GM23248 (cell line): ENCODE measurements around the gene GSC2. TPM values are rescaled to one million over a fixed set of nuclear protein-coding genes. Genes with fewer than 3 reads are reported as not detected.

Experiments
- DNase-seq: peaks from one replicate; pipeline ENCODE4 v3.0.0-alpha.2; 2015
- H2AFZ ChIP-seq: fragments of 200-600 bp; sonication (generic); 2 replicates; pipeline ENCODE4 v1.6.1; 2016; ENCODE audit warnings: antibody characterized with exemption
- H3F3A ChIP-seq: fragments of 200-600 bp; sonication (generic); 2 replicates; pipeline ENCODE4 v1.6.1; 2016; ENCODE audit warnings: mild to moderate bottlenecking, antibody characterized with exemption, mixed run types; ENCODE audit not compliant: insufficient read depth
- H3K27ac ChIP-seq: fragments of 200-600 bp; sonication (generic); 2 replicates; pipeline ENCODE4 v1.5.1; 2016; ENCODE audit warnings: mild to moderate bottlenecking
- H3K27me3 ChIP-seq: fragments of 200-600 bp; sonication (generic); replicated peaks from 2 replicates; pipeline ENCODE4 v1.6.1; 2016; ENCODE audit warnings: mild to moderate bottlenecking; ENCODE audit not compliant: insufficient read depth
- H3K36me3 ChIP-seq: fragments of 200-600 bp; sonication (generic); 2 replicates; pipeline ENCODE4 v1.6.1; 2016; ENCODE audit warnings: low read depth, mild to moderate bottlenecking
- H3K4me1 ChIP-seq: fragments of 200-600 bp; sonication (generic); 2 replicates; pipeline ENCODE4 v1.6.1; 2016; ENCODE audit warnings: mild to moderate bottlenecking; ENCODE audit not compliant: insufficient read depth
- H3K4me2 ChIP-seq: fragments of 200-600 bp; sonication (generic); one replicate; pipeline ENCODE4 v1.6.1; 2016; ENCODE audit warnings: mild to moderate bottlenecking; ENCODE audit not compliant: unreplicated experiment
- H3K4me3 ChIP-seq: fragments of 200-600 bp; sonication (generic); 2 replicates; pipeline ENCODE4 v1.5.1; 2016; ENCODE audit warnings: mild to moderate bottlenecking
- H3K79me2 ChIP-seq: fragments of 200-600 bp; sonication (generic); 2 replicates; pipeline ENCODE4 v1.6.1; 2016; ENCODE audit warnings: mild to moderate bottlenecking; ENCODE audit not compliant: insufficient read depth
- H3K9ac ChIP-seq: fragments of 200-600 bp; sonication (generic); 2 replicates; pipeline ENCODE4 v1.6.1; 2016; ENCODE audit warnings: mild to moderate bottlenecking
- H3K9me2 ChIP-seq: fragments of 200-600 bp; sonication (generic); 2 replicates; pipeline ENCODE4 v1.6.1; 2016; ENCODE audit warnings: mixed run types, mild to moderate bottlenecking, moderate library complexity; ENCODE audit not compliant: insufficient read depth
- H3K9me3 ChIP-seq: fragments of 200-600 bp; sonication (generic); one replicate; pipeline ENCODE4 v1.6.1; 2017; ENCODE audit warnings: low read depth
- H4K20me1 ChIP-seq: fragments of 200-600 bp; sonication (generic); 2 replicates; pipeline ENCODE4 v1.6.0; 2016; ENCODE audit not compliant: insufficient read depth
- EZH2 ChIP-seq: fragments of 200-600 bp; sonication (generic); IDR thresholded peaks from 2 replicates; pipeline ENCODE4 v1.6.1; 2018; ENCODE audit warnings: antibody characterized with exemption, mild to moderate bottlenecking; ENCODE audit not compliant: insufficient read depth, poor library complexity, severe bottlenecking
- EZH2phosphoT487 ChIP-seq: fragments of 200-600 bp; sonication (generic); IDR thresholded peaks from 2 replicates; pipeline ENCODE4 v1.6.1; 2018; ENCODE audit warnings: antibody characterized with exemption, moderate library complexity, mild to moderate bottlenecking, low read depth; ENCODE audit not compliant: insufficient read depth
- WGBS, 2 experiments: methylation state at CpG; one replicate each; pipeline ENCODE4 v1.1.6; 2015 to 2017; ENCODE audit warnings: low lambda C conversion rate in 2 of 2, low coverage in 1 of 2; ENCODE audit errors: missing lambda C conversion rate in 2 of 2; 5-methylcytosine and 5-hydroxymethylcytosine counted together
- in situ Hi-C: fragments of 300-500 bp; cut with MboI; formaldehyde crosslinking; loops from 2 replicates; pipeline ENCODE4 v1.15.0; 2020
- polyA plus RNA-seq: library from polyadenylated mRNA; unstranded; fragments of >200 nt; fragmentation: Nextera tagmentation; extraction: Ambion mirVana; gene quantifications from 2 replicates; pipeline ENCODE4 v1.2.1, GENCODE V29; 2016
- total RNA-seq: library from RNA; depleted of rRNA; stranded (reverse); fragments of >200 nt; shearing (Covaris generic); gene quantifications from 2 replicates; pipeline ENCODE4 v1.2.3, GENCODE V29; 2014

GSC2 gene
- total and polyA plus RNA-seq, 2 experiments from 2014 or later: not detected

- Histone ChIP-seq H3K4me3 (peak overlapping the region; percentile 66), H4K20me1 (no peaks in the 10 kb centered on the region), H2AFZ (peak overlapping the region; percentile 93), H3F3A (no peaks in the 10 kb centered on the region), H3K27ac (no peak overlapping the region), H3K4me2 (peak overlapping the region; percentile 79), H3K79me2 (peaks cover 26% of the 10 kb centered on the region), H3K36me3 (no peaks in the 10 kb centered on the region), H3K9ac (peak overlapping the region; percentile 68), H3K9me3 (no peaks in the 10 kb centered on the region), H3K4me1 (peaks cover 11% of the 10 kb centered on the region; the same call in 1 of the 2 replicates), H3K27me3 (peaks cover 26% of the 10 kb centered on the region), H3K9me2 (no peaks in the 10 kb centered on the region)
- WGBS, 2 experiments: 8 to 9% methylated on average over 46 to 58 of the region's 58 CpGs
- peak; percentile 41 for DNase-seq
- no peak for TF ChIP-seq EZH2
- TF ChIP-seq EZH2phosphoT487: no peak
- in situ Hi-C loops: no loop called here
Observed at GRCh38 chr22:19169002-19169946, 19.2 kb upstream of the GSC2 start.

- H3K9me2 ChIP-seq: no peaks in the 10 kb centered on the region
- H3K4me3 ChIP-seq: no peak overlapping the region
- no peak overlapping the region for H3K27ac ChIP-seq
- peaks cover 6% of the 10 kb centered on the region; the same call in 1 of the 2 replicates for H3K4me1 ChIP-seq
- H4K20me1 ChIP-seq: no peaks in the 10 kb centered on the region
- H3K9ac ChIP-seq: no peak overlapping the region
- WGBS, 2 experiments: 77 to 80% methylated on average over 17 of the region's 17 CpGs
- no peaks in the 10 kb centered on the region for H3K9me3 ChIP-seq
- in situ Hi-C loops: no loop called here
- H3F3A ChIP-seq: no peaks in the 10 kb centered on the region
- H3K36me3 ChIP-seq: no peaks in the 10 kb centered on the region
- TF ChIP-seq EZH2: no peak
- no peak for TF ChIP-seq EZH2phosphoT487
- no peak for DNase-seq
- H3K79me2 ChIP-seq: peaks cover 17% of the 10 kb centered on the region
- no peak overlapping the region for H2AFZ ChIP-seq
- H3K27me3 ChIP-seq: peaks cover 26% of the 10 kb centered on the region
- no peak overlapping the region for H3K4me2 ChIP-seq
Observed at GRCh38 chr22:19168088-19168890, 18.2 kb upstream of the GSC2 start.

DNA sequence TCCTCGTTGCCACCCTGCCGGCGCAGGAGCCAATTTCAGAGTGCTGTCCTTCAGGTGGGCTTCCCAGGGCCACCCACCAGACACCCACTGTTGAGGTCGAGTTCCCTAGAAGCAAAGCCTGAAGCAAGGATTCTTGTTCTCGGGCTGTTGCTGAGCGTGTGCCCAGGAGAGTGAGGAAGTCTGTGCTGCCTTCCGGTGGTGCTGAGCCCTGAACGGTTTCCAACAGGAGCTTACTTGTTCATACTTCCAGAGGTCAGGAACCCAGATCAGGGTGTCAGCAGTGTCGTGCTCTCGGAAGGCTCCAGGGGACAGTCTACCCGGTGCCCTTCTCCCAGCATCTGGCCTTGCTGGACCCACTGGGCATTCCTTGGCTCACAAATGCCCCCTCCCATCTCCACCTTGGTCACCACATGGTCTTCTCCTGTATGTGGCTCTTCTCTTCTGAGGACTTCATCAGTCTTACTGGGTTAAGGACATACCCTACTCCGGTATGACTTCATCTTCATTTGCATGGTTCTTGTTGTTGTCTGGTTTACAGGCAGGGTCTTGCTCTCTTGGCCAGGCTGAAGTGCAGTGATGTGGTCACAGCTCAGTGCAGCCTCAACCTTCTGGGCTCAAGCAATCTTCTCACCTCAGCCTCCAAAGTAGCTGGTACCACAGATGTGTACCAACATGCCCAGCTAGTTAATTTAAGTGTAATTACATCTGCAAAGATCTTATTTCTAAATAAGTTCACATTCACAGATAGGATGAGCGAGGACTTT lies 17.2 kb upstream of the GSC2 start:
- 67 to 70% methylated on average over 13 of the region's 13 CpGs for WGBS, 2 experiments
- DNase-seq: no peak
- no peaks in the 10 kb centered on the region for H3K9me3 ChIP-seq

DNA sequence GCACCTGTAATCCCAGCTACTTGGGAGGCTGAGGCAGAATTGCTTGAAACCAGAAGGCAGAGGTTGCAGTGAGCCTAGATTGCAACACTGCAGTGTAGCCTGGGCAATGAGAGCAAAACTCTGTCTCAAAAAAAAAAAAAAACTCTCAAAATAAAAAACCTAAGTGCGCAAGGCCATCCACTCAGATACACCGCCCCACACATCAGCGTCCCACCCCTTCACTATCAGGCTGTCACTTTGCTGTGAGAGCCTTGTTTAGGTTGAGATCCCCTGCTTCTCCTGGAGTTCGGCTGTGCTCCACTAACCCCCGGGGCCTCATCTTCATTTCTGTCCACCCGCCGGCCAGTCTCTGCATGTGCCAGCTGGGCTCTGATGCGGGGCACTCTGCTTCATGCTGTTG lies 16.3 kb upstream of the GSC2 start:
- no peak overlapping the region for H3K4me3 ChIP-seq
- WGBS, 2 experiments: 61 to 67% methylated on average over 8 of the region's 8 CpGs
- H4K20me1 ChIP-seq: no peaks in the 10 kb centered on the region
- peaks cover 6% of the 10 kb centered on the region; the same call in 1 of the 2 replicates for H3K4me1 ChIP-seq
- DNase-seq: no peak
- no peak overlapping the region for H2AFZ ChIP-seq
- no peak overlapping the region for H3K9ac ChIP-seq
- no peak overlapping the region for H3K4me2 ChIP-seq
- H3K9me2 ChIP-seq: no peaks in the 10 kb centered on the region
- H3K79me2 ChIP-seq: no peaks in the 10 kb centered on the region
- in situ Hi-C loops: no loop called here
- H3K36me3 ChIP-seq: no peaks in the 10 kb centered on the region
- H3K27me3 ChIP-seq: peaks cover 26% of the 10 kb centered on the region
- H3K27ac ChIP-seq: no peak overlapping the region
- no peaks in the 10 kb centered on the region for H3F3A ChIP-seq
- no peak for TF ChIP-seq EZH2phosphoT487
- TF ChIP-seq EZH2: no peak
- H3K9me3 ChIP-seq: no peaks in the 10 kb centered on the region

More for the DNA sequence above, 17.2 kb upstream of the GSC2 start:
- peaks cover 26% of the 10 kb centered on the region for H3K27me3 ChIP-seq
- H3F3A ChIP-seq: no peaks in the 10 kb centered on the region
- H3K79me2 ChIP-seq: peaks cover 7% of the 10 kb centered on the region
- H3K27ac ChIP-seq: no peak overlapping the region
- H3K4me3 ChIP-seq: no peak overlapping the region
- no peak overlapping the region for H2AFZ ChIP-seq
- in situ Hi-C loops: no loop called here
- no peak overlapping the region for H3K4me2 ChIP-seq
- TF ChIP-seq EZH2 (no peak), EZH2phosphoT487 (no peak)
- no peaks in the 10 kb centered on the region for H3K9me2 ChIP-seq
- H3K36me3 ChIP-seq: no peaks in the 10 kb centered on the region
- peaks cover 6% of the 10 kb centered on the region; the same call in 1 of the 2 replicates for H3K4me1 ChIP-seq
- H3K9ac ChIP-seq: no peak overlapping the region
- no peaks in the 10 kb centered on the region for H4K20me1 ChIP-seq
